Amniotic epithelial cell (primary cell): ENCODE results near the gene DECR2.
"Not testable (repeated sequence)": the region's sequence is repeated elsewhere in the genome, so short reads cannot be mapped to it uniquely, and the experiment has no call there.

Experiments used
- DNase-seq: peaks from one replicate; pipeline ENCODE4 v3.0.0-alpha.2; 2010; ENCODE audit warnings: low read depth

DECR2 gene

GRCh38 chr16:366476-366875 lies 35.2 kb upstream of the DECR2 start:
- no peak for DNase-seq

- DNase-seq: no peak
These were observed 34.3 kb upstream of the DECR2 start for GRCh38 chr16:367333-367903.

- DNase-seq: no peak
These were observed 33.1 kb upstream of the DECR2 start for GRCh38 chr16:368388-369158.

- peak; percentile 33 for DNase-seq
These were observed 32.3 kb upstream of the DECR2 start for GRCh38 chr16:369275-369865.

- peak; percentile 14 for DNase-seq
These were observed 31.7 kb upstream of the DECR2 start for GRCh38 chr16:369866-370436.

GRCh38 chr16:370443-370842 lies 31.2 kb upstream of the DECR2 start, which contains the start of gene MRPL28:
Gene MRPL28 (minus strand): TSS chr16:370538. CDS start chr16:370218, 320 bp downstream.
- DNase-seq: peak; percentile 94

- DNase-seq: no peak
These were observed 30.6 kb upstream of the DECR2 start for GRCh38 chr16:370979-371514.

GRCh38 chr16:371515-372301 lies 30.0 kb upstream of the DECR2 start:
- DNase-seq: no peak

GRCh38 chr16:372302-372983 lies 29.2 kb upstream of the DECR2 start:
- no peak for DNase-seq

- no peak for DNase-seq
These were observed 28.6 kb upstream of the DECR2 start for GRCh38 chr16:373020-373598.

GRCh38 chr16:373848-374615 lies 27.7 kb upstream of the DECR2 start:
- no peak for DNase-seq

- no peak for DNase-seq
These were observed 27.1 kb upstream of the DECR2 start for GRCh38 chr16:374616-374926.

- DNase-seq: no peak
These were observed 26.5 kb upstream of the DECR2 start for GRCh38 chr16:375212-375611.

- no peak for DNase-seq
These were observed 25.5 kb upstream of the DECR2 start for GRCh38 chr16:375927-376816.

- DNase-seq: no peak
These were observed 24.8 kb upstream of the DECR2 start for GRCh38 chr16:376817-377418.

GRCh38 chr16:377419-377951 lies 24.2 kb upstream of the DECR2 start:
- no peak for DNase-seq

- DNase-seq: not testable (repeated sequence)
These were observed 23.4 kb upstream of the DECR2 start for GRCh38 chr16:378113-378820.

GRCh38 chr16:378821-379182 lies 22.9 kb upstream of the DECR2 start:
- DNase-seq: no peak
